Peyer's patch (tissue), 4 donors: ENCODE measurements around the gene IQGAP2. TPM values are rescaled to one million over a fixed set of nuclear protein-coding genes. Genes with fewer than 3 reads are reported as not detected.

Experiments used
- DNase-seq, 3 donors: peaks; one replicate each; pipeline ENCODE4 v3.0.0-alpha.2; 2017 to 2019
- H3K27ac ChIP-seq, 4 donors: fragments of 200-600 bp; sonication (generic); one replicate each; pipeline ENCODE4 v1.5.1; 2016 to 2019
- H3K27me3 ChIP-seq, 2 donors: fragments of 200-600 bp; sonication (generic); one replicate each; pipeline ENCODE4 v1.5.1; 2019
- H3K36me3 ChIP-seq, 3 donors: fragments of 200-600 bp; sonication (generic); one replicate each; pipeline ENCODE4 v1.5.1; 2016 to 2019
- H3K4me1 ChIP-seq, 4 donors: fragments of 200-600 bp; sonication (generic); one replicate each; pipeline ENCODE4 v1.5.1; 2016 to 2019
- H3K4me3 ChIP-seq, 4 donors: fragments of 200-600 bp; sonication (generic); 1 replicate in 3 of 4; 2 replicates in 1 of 4; pipeline ENCODE4 v1.5.1; 2016 to 2019; ENCODE audit warnings: mild to moderate bottlenecking in 1 of 4
- H3K9me3 ChIP-seq, 4 donors: fragments of 200-600 bp; sonication (generic); one replicate each; pipeline ENCODE4 v1.5.1; 2016 to 2019; ENCODE audit warnings: mild to moderate bottlenecking in 1 of 4
- POLR2A ChIP-seq, 2 donors: fragments of 450-650 bp; IDR thresholded peaks; one replicate each; pipeline ENCODE4 v1.5.1; 2017; ENCODE audit warnings: antibody characterized with exemption in 2 of 2, mild to moderate bottlenecking in 2 of 2, moderate library complexity in 2 of 2
- total RNA-seq, 4 donors: library from RNA; depleted of rRNA; stranded (reverse); fragments of >200 nt; gene quantifications; one replicate each; pipeline ENCODE4 v1.1.0, GENCODE V29; 2016
- TF ChIP-seq, protein P1 (sequence below), 6 experiments: fragments of 450-650 bp in 4 of 6; fragments of 200-600 bp in 2 of 6; sonication (generic) in 1 of 6; IDR thresholded peaks; one replicate each; pipeline ENCODE4 v1.5.1; 2017 to 2019; ENCODE audit warnings: antibody characterized with exemption in 6 of 6, mild to moderate bottlenecking in 3 of 6, moderate library complexity in 1 of 6

IQGAP2 gene
- total RNA-seq, 4 donors from 2014 or later = 58.6 to 110 (median 84.7) TPM

DNA sequence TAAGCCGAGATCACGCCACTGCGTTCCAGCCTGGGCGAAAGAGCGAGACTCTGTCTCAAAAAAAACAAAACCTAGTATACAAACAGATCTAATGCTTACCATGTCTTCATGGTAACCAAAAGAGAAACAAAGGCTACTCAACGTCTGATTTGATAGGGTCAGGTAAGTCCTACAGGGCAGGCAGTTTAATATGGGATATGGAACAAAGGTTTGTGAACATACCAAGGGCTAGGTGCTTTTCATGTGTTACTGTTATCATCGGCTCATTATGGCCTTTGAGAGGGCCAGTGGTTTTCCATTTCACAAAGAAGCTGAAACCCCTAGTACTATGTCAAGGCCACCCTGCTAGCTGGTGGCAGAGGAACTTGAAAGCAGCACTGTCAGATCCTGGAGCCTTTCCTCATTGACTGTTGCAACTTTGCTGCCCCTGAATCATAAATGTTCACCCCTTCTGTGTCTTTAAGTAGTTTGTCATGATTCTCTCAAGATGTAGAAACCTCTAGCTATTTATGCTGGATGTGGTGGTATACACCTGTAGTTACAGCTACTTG lies 5.1 kb downstream of the IQGAP2 start:
- Histone ChIP-seq H3K36me3 (no peaks in the 10 kb centered on the region), H3K27me3 (no peaks in the 10 kb centered on the region), H3K27ac (no peak overlapping the region), H3K4me3 (no peak overlapping the region), H3K4me1 (peaks cover 0 to 5% (median 0%) of the 10 kb centered on the region in 4 donors), H3K9me3 (no peaks in the 10 kb centered on the region)
- DNase-seq = no peak
- TF ChIP-seq, protein P1, sequence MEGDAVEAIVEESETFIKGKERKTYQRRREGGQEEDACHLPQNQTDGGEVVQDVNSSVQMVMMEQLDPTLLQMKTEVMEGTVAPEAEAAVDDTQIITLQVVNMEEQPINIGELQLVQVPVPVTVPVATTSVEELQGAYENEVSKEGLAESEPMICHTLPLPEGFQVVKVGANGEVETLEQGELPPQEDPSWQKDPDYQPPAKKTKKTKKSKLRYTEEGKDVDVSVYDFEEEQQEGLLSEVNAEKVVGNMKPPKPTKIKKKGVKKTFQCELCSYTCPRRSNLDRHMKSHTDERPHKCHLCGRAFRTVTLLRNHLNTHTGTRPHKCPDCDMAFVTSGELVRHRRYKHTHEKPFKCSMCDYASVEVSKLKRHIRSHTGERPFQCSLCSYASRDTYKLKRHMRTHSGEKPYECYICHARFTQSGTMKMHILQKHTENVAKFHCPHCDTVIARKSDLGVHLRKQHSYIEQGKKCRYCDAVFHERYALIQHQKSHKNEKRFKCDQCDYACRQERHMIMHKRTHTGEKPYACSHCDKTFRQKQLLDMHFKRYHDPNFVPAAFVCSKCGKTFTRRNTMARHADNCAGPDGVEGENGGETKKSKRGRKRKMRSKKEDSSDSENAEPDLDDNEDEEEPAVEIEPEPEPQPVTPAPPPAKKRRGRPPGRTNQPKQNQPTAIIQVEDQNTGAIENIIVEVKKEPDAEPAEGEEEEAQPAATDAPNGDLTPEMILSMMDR (IDR thresholded peaks at IDR 0.05) = no peak
- no peak for TF ChIP-seq POLR2A (IDR thresholded peaks at IDR 0.05)

DNA sequence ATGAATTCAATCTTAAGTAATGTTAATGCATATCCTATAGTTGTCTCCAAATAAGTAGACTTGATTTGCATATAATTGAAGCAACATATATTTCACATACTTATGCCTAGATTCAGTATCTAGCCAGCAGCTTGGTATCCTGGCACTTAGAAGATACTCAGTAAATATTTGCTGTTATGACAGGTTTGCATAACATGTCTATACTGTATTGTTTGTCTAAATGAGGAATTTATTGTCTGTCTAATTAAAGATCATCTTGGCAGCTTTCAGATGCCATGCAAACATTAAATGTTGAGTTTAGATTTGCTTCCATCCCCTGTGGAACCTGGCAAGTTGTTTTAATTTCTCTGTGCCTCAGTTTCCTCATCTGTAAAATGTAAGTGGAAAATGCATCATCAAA lies 9.4 kb downstream of the IQGAP2 start:
- Histone ChIP-seq H3K9me3 (no peaks in the 10 kb centered on the region), H3K36me3 (no peaks in the 10 kb centered on the region), H3K4me1 (no peaks in the 10 kb centered on the region), H3K4me3 (no peak overlapping the region), H3K27ac (no peak overlapping the region), H3K27me3 (no peaks in the 10 kb centered on the region)
- TF ChIP-seq, protein P1 (IDR thresholded peaks at IDR 0.05) = no peak
- no peak for TF ChIP-seq POLR2A (IDR thresholded peaks at IDR 0.05)
- DNase-seq = no peak

DNA sequence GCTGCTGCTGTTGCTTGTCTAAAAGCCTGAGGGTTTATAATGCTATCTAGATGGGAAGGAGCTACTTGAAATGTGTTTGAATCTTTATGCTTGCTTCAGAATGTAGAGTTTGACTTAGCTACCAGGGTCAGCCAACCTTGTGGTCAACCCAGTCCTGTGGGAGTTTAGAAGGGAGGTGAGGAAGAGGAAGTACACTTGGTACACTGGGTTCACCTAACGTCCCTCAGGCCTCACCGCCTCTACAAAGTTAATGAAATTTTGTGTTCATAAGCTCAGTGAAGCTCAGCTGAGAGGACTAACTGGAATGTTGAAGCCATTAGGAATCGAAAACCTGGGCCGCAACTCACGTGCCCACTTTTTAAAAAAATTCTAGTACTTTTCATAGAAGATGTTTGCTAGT lies 10.7 kb downstream of the IQGAP2 start:
- Histone ChIP-seq H3K36me3 (no peaks in the 10 kb centered on the region), H3K27ac (no peak overlapping the region), H3K9me3 (no peaks in the 10 kb centered on the region), H3K4me1 (no peaks in the 10 kb centered on the region), H3K27me3 (no peaks in the 10 kb centered on the region), H3K4me3 (no peak overlapping the region)
- DNase-seq = no peak
- TF ChIP-seq POLR2A (IDR thresholded peaks at IDR 0.05) = no peak
- TF ChIP-seq, protein P1 (IDR thresholded peaks at IDR 0.05) = no peak

DNA sequence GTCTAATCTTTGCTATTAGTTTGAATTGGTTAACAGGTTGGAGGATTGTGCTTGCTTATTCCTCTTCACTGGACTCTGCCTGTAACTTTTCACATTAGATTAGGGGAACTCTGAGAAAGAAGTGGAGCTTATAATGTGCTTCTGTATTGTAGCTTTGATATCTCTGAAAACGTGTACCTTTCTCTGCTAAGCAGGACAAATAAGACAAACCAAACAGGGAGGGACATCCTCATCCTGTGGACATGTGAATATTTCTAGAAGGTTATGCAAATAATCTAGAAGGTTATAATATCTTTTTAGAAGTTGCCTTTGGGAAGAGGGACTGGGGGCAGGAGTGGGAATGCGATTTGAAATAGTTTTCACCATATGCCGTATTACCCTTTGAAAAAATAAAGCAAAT lies 11.7 kb downstream of the IQGAP2 start:
- Histone ChIP-seq H3K36me3 (no peaks in the 10 kb centered on the region), H3K27me3 (no peaks in the 10 kb centered on the region), H3K4me1 (no peaks in the 10 kb centered on the region), H3K27ac (no peak overlapping the region), H3K4me3 (no peak overlapping the region), H3K9me3 (no peaks in the 10 kb centered on the region)
- TF ChIP-seq POLR2A (IDR thresholded peaks at IDR 0.05) = no peak
- TF ChIP-seq, protein P1 (IDR thresholded peaks at IDR 0.05) = no peak
- no peak for DNase-seq

DNA sequence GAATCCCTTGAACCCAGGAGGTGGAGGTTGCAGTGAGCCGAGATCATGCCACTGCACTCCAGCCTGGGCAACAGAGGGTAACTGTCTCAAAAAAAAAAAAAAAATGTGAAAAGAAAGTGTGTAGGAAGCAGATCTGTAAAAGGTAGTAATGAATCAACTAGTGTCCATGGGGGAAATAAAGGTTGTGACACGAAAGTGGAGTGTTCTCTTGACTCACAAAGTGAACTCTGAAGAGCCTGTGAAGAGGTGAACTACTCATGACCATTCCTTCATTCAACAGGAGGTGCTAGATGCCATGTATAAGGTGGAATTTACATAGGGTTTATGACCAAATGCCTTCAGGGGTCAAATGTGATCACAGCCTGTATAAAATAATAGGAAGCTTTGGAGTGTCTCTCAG lies 12.8 kb downstream of the IQGAP2 start:
- H3K27me3 ChIP-seq = no peaks in the 10 kb centered on the region
- no peaks in the 10 kb centered on the region for H3K9me3 ChIP-seq
- no peaks in the 10 kb centered on the region for H3K36me3 ChIP-seq
- no peaks in the 10 kb centered on the region for H3K4me1 ChIP-seq
- no peak overlapping the region for H3K27ac ChIP-seq
- no peak overlapping the region for H3K4me3 ChIP-seq
- no peak for DNase-seq
- TF ChIP-seq, protein P1 (IDR thresholded peaks at IDR 0.05) = no peak
- no peak for TF ChIP-seq POLR2A (IDR thresholded peaks at IDR 0.05)
